HG03139 (cell line): ENCODE measurements around the gene FBXW5.

Source experiments
- ATAC-seq: cut with Tn5 transposase; IDR thresholded peaks from one replicate; pipeline ENCODE4 v1.9.1; 2021; ENCODE audit not compliant: unreplicated experiment

Gene FBXW5

DNA sequence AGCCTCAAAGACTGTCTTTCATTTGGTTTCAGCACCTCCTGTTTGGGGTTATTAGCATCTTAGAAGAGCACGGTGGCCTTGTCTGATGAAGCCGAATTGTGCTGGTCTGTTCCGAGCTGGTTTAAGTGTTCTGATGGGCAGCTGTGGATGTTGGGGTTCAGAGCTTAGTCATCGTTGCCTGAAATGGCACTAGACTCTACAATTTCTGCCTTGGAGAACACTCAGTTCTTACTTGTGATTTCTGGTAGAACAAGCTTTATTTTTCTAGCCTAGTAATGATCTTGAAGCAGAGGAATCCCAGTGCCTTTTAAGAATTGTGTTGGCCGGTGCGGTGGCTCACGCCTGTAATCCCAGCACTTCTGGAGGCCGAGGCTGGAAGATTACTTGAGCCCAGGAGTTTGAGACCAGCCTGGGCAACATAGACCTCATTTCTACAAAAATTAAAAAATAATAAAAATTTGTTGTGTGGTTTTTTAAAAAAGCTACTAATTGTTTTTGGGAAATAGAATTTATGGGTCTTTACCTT lies 7.8 kb downstream of the FBXW5 start:
- ATAC-seq = no peak

DNA sequence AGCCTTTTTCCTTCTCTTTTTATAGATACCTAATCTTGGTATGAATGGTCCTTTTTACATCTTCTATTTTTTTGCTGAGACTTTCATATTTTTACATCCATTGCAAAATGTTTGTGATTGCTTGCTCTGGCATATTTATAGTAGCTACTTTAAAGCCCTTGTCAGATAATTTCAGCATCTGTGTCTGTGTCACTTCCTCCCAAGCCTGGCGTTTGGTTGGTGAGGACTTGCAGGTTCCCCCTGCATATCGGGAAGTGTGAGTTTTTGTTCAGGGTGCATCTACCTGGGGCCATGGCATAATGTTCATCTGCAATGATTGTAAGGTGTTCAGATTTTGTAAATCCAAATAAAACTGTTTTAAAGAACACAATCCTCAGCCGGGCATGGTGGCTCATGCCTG lies 8.9 kb downstream of the FBXW5 start:
- no peak for ATAC-seq

DNA sequence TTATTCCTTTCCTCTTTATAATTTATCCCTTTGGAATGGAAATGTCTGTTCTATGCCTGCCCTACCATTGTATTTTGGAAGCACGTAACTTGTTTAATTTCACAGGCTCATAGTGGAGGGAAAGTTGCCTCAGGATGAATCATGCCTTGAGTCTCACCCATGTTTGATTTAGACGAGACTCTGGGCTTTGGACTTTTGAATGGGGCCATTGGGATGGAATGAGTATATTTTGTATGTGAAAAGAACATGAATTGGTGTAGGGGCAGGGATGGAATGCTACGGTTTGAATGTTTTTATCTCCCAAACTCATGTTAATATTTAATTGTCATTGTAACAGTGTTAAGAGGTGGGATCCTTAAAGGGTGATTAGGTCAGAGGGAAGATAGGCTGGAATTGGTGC lies 10.3 kb downstream of the FBXW5 start:
- ATAC-seq = no peak

DNA sequence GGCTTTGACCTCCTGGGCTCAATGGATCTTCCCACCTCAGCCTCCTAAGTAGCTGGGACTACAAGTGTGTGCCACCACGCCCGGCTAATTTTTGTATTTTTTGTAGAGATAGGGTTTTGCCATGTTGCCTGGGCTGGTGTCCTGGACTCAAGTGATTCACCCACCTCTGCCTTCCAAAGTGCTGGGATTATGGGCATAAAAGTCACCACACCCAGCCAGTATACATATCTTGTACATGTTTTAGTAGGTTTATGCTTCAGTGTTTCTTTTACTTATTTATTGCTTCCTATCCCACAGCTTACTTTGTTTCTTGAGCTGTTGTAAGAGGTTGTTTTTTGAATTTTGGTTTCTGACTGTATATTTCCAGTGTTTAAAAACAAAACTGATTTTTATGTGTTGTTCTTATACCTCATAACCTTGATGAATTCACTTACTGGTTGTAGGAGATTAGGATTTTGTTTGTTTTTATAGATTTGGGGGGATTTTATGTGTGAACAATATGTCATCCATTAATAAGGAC lies 12.9 kb downstream of the FBXW5 start:
- no peak for ATAC-seq

DNA sequence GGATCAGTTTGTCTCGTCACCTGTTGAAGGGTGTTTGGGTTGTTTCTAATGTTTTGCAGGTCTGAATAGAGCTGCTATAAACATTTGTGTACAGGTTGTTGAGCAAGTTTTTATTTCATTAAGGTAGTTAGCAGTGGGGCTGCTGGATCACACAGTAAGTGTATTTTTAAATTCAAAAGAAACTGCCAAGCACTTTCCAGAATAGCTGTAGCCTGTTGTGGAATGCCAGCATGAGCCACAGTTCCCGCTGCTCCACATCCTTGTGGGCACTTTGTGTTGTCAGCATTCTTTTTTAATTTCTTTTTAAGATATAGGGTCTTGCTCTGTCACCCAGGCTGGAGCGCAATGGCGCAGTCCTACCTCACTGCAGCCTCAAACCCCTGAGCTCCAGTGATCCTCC lies 14.5 kb downstream of the FBXW5 start:
- no peak for ATAC-seq

DNA sequence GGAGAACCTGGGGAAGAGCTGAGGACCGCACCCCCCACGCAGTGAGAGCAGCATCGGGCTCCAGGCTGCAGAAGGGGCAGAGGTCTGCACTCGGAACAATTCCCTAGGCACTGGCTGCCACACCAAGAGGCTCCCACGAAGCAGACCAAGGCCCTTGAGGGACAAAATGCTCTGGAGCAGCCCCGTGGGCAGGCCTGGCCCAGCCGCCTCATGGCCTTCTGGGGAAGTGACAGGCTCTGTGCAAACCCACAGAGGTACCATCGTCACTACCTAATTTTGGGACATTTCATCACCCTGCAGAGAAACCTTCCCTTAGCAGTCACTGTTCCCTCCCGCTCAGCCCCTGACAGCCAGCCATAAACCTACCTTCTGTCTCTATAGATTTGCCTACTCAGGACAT lies 15.9 kb downstream of the FBXW5 start:
- ATAC-seq = no peak

DNA sequence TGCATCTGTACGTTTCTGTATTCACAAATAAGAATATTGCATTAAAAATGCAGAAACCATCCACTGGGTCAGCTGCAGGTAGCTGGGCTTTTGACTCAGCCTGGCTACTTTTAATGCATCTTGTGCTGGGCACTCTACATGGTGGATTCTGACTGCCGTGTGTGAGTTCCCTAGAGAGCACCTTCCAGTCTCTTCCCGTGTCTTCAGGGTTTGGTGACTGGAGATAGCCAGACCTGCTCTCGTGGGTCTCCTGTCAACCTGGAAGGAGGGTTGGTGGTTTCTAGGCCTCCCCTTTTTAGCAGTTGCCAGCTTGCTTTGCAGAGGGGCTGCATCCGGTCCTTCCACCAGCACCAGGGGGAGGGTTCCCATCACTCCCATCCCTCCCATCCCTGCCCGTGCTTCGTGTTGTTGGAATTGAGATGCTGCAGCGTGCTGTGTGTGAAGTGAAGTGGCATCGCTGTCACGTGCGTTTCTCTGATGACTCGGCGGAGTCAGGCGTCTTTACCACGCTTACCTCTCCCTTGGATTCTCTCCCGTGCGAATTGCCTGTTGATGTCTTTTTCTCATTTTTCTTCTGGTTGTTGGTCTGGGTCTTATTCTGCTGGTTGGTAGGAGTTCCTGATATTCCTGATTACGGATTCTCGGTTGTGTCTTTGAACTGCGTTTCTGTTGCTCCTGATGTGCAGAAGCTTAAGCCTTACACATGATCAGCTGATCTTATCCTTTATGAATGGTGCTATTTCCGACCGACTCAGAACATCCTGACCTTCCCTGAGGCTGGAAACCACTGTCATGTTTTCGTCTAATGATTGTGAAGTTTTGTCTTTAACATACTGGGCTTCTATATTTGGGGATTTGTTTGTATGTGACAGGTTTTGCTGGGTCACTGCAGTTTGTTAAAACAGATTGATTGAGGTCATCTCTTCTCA lies 16.9 kb downstream of the FBXW5 start:
- ATAC-seq = no peak

DNA sequence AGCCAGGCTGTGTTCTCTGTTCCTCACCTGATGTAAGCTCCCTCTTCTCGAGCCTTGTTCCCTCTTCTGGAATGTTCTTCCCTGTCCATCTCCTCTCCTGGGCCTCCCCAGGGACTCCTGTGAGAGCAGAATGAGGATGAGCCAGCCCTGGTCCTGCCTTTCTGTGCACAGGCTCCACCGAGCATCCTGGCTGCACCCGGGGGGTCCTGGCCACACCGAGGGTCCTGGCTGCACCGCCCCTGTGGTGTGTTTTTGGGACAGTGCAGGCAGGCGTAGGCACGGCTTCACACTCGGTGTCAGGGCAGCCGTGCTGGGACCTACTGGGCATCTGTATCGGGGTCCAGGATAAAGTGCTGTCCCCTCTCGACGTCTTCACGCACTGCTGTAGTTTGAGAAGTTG lies 17.8 kb downstream of the FBXW5 start:
- no peak for ATAC-seq

DNA sequence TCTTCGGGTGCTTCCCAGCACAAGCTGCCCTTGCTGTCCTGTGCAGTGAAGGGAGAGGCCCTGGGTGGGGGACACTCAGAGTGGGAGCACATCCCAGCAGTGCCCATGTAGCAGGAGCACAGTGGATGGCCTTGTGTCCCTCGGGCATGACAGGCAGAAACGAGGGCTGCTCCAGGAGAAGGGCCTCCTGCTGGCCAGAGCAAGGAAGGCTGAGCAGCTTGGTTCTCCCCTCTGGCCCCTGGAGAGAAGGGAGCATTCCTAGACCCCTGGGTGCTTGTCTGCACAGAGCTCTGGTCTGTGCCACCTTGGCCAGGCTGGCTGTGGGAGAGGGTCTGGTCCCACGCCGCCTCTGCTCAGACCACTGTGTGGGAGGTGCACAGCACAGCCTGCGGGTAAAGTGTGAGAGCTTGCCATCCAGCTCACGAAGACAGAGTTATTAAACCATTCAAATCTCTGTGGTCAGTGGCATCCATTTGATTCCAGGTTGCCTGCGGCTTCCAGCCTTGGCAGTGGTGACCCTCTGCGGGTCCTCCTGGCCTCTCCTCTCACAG lies 18.3 kb downstream of the FBXW5 start:
- ATAC-seq = no peak

DNA sequence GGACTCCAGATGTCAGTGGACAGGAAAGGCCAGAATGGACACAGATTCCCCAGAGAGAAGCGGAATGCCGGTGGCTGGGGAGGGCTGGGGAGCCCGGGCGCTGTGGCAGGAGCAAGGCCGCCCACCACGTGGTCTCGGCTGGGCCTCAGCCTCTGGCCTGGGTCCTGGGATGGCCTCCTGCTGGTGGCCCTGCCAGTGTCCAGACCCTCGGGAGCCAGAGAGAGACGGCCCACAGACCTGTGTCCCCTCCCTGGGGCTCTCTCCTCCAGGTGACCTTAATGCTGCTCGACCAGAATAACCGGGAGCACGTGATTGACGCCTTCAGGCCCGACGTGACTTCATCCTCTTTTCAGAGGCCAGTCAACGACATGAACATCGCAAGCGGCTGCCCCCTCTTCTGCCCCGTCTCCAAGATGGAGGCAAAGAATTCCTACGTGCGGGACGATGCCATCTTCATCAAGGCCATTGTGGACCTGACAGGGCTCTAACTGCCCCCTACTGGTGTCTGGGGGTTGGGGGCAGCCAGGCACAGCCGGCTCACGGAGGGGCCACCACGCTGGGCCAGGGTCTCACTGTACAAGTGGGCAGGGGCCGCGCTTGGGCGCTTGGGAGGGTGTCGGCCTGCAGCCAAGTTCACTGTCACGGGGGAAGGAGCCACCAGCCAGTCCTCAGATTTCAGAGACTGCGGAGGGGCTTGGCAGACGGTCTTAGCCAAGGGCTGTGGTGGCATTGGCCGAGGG lies 19.0 kb downstream of the FBXW5 start:
- no peak for ATAC-seq

DNA sequence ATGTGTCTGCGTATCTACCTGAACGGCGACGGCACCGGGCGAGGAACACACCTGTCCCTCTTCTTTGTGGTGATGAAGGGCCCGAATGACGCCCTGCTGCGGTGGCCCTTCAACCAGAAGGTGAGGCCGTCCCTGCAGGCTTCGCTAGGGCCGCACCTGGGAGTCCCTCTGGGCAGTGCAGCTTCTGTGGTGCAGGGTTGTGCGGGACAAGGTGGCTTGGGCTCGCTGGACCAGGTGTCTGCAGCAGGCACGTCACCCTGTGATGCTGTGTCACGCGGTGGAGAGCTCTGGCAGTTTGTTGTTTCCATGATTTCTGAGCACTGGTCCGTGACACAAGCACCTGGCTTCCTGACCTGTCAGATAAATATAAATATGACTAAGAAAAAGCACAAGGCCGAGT lies 20.7 kb downstream of the FBXW5 start:
- ATAC-seq = no peak

DNA sequence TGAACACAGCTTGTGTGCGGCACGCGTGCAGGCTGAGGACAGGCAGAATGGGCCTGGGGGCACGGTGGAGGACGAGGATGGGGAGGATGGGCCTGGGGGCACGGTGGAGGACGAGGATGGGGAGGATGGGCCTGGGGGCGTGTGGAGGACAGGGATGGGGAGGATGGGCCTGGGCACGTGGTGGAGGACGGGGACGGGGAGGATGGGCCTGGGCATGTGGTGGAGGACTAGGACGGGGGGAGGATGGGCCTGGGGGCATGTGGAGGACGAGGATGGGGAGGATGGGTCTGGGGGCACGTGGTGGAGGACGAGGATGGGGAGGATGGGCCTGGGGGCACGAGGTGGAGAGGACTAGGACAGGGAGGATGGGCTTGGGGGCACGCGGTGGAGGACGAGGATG lies 22.0 kb downstream of the FBXW5 start:
- ATAC-seq = no peak

DNA sequence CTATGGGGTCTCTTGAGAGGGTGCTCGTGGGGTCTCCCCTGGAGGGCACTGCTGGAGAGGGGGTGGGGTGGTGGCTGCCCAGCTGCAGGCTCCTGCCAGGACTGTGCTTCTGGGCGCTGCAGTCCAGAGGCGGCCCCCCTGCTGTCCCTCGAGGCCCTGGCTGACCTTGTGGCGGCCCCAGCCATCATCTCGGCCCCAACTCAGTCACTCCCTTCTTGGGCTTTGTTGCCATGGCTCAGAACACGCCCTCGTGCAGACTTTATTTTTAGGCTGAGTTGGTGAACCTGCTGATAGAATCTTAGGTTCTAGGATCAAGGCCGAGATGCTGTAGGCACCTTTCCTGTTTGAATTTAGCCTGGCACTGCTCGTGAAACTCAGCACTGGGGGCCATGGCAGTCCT lies 22.8 kb downstream of the FBXW5 start:
- ATAC-seq = no peak

DNA sequence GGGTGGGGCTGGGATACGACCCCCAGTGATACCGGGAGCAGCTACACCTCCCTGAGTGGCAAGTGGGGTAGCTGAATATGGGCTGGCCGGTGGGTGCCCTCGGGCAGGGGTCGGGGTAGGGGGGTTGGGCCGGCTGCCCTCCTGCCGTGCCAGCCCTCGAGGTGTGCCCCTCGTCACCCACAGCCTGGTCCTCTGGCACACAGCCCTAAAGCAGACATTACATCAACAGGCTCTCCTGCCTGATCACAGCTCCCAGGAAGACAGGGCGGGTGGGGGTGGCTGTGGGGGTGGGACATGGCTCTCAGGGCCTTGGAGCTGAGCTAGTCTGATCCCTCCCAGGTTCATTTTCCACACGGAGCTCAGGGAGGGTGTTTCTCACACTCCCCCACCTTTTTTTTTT lies 23.2 kb downstream of the FBXW5 start:
- ATAC-seq = no peak

DNA sequence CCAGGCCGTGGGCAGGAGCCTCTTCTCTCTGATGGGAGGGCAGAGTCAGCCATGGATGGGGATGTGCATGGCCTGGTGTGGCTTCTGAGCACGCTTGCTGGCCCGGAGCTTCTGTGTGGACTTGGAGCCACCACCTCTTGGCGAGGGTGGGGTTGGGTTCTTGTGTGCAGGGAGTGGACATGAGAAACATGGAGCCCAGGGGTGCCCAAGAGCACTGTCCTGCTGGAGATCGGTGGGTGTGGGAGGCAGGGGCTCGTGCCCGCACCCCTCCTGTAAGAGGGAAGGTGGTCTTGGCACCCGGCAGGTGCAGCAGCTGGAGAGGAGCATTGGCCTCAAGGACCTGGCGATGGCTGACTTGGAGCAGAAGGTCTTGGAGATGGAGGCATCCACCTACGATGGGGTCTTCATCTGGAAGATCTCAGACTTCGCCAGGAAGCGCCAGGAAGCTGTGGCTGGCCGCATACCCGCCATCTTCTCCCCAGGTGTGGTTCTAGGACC lies 23.8 kb downstream of the FBXW5 start:
- no peak for ATAC-seq

DNA sequence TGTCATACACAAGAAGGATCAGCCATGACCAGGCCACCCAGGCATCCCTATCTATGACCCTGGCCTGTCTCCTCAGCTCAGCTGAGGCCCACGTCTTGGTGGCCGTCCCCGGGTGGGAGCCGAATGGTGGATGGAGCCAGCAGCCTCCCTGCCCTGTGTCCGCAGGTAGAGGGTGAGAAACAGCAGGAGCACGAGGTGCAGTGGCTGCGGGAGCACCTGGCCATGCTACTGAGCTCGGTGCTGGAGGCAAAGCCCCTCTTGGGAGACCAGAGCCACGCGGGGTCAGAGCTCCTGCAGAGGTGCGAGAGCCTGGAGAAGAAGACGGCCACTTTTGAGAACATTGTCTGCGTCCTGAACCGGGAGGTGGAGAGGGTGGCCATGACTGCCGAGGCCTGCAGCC lies 24.5 kb downstream of the FBXW5 start:
- no peak for ATAC-seq

DNA sequence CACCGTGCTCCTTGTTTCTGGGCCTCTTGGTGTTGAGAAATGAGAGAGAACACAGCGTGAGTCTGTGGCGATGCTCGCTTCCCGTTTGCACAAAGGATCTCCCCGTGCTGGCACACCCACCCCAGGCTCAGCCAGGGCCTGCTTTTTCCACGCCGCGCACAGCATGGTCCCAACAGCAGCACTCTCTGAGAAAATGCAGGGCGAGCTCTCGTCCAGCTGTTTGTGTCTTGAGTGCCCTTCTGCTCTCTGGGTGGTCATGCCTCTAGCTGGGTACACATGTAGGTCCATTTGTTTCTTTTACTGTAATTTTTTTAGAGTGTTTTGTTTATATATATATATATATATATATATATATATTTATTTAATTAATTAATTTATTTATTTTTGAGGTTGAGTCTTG lies 26.6 kb downstream of the FBXW5 start:
- ATAC-seq = no peak

DNA sequence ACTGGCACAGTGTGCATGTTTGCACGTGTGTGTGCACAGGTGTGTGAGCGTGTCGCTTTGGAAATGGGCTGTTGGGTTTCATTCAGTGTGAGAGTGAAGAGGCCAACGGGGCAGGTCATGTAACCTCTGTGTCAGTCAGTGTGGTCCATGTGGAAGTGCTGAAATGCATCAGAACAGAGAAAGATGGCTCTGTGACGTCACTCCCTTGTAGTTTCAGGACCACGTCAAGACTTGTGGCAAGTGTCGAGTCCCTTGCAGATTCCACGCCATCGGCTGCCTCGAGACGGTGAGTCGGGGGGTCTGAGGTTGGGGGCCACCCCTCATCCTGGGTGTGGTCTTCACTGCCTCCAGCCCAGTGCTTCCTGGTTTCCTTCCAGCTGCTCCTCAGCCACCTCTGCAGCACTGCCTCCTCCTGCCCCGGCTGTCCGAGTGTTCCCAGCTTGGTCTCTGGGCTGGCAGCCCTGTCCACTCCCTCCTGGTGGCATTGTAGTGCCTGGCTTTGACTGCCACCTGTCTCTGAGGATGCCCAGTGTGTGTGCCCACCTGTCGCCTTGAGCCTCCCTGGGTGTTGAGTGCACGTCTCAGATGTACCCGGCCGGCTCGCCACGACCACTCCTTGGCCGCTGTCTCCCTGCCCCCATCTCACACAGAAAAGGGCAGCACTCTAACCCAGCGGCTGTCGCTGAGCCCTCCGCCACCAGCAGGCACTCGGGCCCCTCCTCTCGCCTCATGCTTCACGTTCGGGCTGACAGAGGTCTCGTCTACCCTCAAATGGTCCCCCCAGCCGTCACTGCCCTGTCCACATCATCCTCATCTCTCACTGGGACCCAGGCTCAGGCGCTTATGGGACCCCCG lies 28.0 kb downstream of the FBXW5 start:
- no peak for ATAC-seq

DNA sequence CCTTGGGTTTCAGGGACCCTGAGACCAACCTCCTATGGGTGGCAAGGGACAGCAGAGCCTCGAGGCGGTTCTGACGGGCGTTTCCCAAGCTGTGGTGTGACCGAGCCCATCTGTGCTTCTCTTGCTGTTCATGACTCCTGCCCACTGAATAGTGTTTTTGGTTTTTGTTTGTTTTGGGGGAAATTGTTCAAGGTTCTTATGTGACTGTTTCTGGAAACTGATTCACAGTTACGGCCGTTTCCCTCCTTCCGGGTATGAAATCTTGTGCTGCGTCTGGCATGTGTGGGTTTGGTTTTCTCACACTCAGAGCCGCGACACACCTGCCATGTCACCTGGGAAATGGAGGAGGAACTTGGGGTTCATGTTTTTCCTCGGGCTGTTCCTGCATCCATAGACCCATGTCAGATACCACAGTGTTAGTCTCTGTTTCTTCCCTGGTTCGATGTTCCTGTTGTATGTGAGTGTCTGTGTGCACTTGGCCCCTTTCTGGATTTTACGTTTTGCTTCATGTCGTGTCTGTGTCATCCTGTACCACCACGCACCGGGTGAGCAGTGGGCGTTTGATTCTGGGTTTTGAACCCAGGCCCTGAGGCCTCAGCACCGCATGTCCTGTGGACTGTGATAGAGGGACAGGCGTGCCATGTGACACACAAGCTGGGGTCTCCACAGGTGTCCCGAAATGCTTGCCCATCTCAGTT lies 28.8 kb downstream of the FBXW5 start:
- ATAC-seq = no peak
